ENCODE data around the gene CNTNAP2.
"Not testable (repeated sequence)": the region's sequence is repeated elsewhere in the genome, so short reads cannot be mapped to it uniquely, and the experiment has no call there.

The CNTNAP2 gene

DNA sequence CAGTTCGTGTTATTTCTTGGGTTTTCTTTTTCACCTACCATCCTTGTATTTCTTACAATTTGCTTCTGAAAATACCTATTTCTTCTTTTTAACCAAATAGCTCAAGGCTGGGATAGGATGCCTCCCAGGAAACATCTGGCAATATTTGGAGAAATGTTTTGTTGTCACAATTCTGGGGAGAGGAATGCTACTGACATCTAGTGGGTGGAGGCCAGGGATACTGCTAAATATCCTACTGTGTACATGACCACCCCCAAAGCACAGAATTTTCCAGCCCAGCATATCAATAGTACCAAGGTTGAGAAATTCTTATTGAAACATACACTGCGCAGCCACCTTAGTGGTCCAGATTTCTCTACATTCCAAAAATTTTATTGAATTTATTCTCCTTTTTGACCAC, 55.5 kb downstream of the CNTNAP2 start:
- DNase-seq = no peak

DNA sequence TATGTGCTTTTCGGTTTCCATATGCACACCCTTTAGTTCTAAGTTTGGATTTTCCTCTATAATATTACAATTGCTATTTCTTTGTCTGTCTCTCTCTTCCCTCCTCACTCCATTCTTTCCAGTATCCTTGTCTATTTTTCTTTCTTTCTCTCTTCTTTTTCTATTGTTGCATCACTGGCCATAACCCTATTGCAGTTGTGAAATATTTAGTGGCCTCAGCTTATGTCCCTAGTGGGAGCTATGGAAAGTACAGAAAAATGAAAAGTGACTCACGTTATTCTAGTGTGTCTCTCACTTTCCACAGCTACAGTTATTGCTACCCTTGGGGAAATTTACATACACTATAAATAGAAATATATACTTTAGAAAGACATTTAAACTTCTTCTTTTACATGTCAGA, 59.1 kb downstream of the CNTNAP2 start:
- no peak for DNase-seq

DNA sequence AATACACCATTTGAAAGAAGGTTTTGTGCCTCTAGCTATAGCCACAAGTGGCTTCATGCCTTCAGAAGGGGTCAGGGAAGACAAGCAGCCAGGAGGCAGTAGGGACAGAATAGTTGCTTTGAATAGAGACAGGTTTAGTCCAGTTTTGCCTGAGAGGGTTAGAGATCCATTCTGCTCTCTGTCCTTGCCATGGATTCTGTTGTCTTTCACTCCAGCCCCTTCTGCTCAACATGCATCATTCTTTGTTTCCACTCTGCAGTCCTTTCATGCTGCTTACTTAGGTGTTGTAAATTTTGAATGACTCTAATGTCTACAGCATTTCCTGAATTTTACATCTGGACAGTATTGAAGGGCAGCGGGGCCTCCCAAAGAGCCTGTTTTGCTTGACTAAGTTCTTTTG, 60.3 kb downstream of the CNTNAP2 start:
- DNase-seq = no peak

- DNase-seq = no peak
Observed at GRCh38 chr7:146177301-146177700, 60.7 kb downstream of the CNTNAP2 start.

GRCh38 chr7:146185844-146186243, 69.2 kb downstream of the CNTNAP2 start:
- DNase-seq = no peak

GRCh38 chr7:146191428-146191827, 74.8 kb downstream of the CNTNAP2 start:
- not testable (repeated sequence) for DNase-seq

- DNase-seq = no peak
Observed at GRCh38 chr7:146201945-146202344, 85.3 kb downstream of the CNTNAP2 start.

DNA sequence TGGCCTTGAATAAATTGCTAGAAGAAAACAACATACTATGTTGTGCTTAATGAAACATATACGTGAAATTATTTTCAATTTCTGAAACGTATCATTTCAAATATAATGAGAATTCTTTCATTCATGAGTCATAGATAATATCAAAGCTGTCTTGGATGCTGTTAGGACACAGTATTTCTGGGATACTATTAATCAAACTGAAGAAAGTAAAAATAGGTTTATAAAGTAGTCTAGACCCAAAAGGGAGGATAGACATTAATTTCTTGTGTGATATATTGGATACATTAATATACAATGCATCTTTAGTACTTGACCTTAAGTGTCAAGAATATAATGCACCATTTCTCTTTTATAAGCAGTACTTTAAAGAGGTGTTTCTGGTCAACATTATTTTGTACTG, 89.7 kb downstream of the CNTNAP2 start:
- no peak for DNase-seq

- no peak for DNase-seq
Observed at GRCh38 chr7:146208492-146208891, 91.9 kb downstream of the CNTNAP2 start.

DNA sequence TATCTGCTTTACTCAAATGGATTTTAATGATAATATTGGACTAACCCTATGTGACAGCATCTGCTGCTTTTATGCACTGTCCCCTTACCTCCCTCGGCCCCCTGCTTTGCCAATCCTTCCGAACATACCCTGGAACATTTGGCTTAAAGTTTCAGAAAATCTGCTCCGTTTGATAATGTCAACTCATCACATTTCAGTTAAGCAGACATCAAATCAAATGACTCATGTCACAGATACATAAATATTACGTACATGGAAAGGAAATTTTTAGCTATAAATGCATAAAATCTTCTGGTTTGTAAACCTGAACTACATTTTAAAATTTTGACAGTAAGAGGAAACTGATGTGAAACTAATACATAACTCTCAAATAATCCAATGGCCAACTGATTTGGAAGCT, 98.2 kb downstream of the CNTNAP2 start:
- no peak for DNase-seq

- no peak for DNase-seq
Observed at GRCh38 chr7:146216396-146217041, 99.9 kb downstream of the CNTNAP2 start.

- no peak for DNase-seq
Observed at GRCh38 chr7:146223851-146224250, 107.2 kb downstream of the CNTNAP2 start.

GRCh38 chr7:146232604-146233003, 116.0 kb downstream of the CNTNAP2 start:
- DNase-seq = no peak

DNA sequence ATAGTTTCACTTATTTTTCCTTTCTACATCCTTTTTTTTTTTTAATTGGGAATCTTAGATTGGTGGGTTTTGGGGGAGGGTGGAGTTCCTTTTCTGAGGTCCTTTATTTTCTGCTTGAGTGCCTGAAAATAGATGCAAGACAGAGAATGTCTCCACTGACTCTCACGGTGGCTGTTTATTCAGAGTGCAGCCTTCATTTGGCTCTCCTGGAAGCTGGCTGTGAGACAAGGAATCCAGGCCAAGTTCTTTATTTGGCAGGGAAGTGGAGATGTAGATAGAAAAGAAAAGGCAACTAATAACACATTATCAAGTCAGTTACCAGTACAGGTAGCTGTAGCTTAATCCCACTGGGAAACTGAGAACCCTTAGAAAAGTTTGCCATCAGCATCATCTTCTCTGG, 118.6 kb downstream of the CNTNAP2 start:
- no peak for DNase-seq

GRCh38 chr7:146242661-146243060, 126.1 kb downstream of the CNTNAP2 start:
- no peak for DNase-seq

GRCh38 chr7:146247991-146248390, 131.4 kb downstream of the CNTNAP2 start:
- not testable (repeated sequence) for DNase-seq

- DNase-seq = not testable (repeated sequence)
Observed at GRCh38 chr7:146248744-146249143, 132.1 kb downstream of the CNTNAP2 start.

DNA sequence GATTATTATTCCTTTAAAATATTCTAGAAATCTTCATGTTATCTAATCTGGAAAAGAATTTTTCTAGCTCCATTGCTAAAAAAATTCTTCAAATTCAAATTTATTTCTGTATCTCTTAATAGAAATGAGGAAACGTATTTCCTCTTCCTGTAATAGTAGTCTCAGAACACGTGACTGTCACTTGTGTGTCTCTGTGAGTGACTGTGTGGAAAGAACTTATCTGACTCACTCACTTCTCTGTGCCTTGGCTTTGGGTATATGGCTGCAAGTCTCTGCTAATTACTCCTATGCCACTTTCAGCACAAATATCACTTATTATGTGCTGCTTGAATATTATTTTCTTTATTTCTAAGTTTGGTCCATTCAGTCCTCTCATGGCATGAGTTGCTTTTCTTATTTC, 132.7 kb downstream of the CNTNAP2 start:
- no peak for DNase-seq

DNA sequence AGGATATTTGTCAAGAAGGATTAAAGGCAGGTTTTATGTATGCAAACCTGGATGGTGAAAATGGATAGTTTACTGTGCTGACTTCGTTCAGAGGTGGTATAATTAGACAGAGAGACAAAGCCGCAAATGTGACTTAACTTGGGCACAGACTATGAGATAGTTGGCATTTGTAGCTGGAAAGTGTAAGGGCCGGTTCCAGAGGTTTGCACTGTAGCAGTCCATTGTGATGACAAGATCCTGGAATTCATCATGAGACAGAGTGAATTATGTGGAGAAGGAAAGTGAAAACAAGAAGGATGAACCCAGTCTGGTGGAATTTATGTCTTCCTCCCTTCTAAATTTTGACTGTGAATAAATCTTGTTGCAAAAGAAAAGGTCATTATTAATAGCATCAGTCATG, 139.0 kb downstream of the CNTNAP2 start:
- DNase-seq = no peak

- DNase-seq = no peak
Observed at GRCh38 chr7:146262527-146262926, 145.9 kb downstream of the CNTNAP2 start.

DNA sequence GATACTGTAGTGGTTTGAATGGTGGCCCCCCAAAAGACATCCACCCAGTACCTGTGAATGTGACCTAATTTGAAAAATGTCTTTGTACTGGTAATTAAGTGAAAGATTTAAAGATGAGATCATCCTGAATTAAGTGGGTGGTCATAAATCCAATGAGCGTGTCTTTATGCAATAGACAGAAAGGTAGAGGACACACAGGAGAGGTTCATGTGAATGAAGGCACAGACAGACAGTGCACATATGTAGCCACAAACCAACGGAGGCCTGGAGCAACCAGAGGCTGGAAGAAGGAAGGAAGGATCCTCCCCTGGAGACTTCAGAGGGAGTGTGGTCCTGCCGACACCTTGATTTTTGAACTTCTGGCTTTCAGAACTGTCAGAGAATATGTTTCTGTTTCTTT, 160.3 kb downstream of the CNTNAP2 start:
- no peak for DNase-seq

DNA sequence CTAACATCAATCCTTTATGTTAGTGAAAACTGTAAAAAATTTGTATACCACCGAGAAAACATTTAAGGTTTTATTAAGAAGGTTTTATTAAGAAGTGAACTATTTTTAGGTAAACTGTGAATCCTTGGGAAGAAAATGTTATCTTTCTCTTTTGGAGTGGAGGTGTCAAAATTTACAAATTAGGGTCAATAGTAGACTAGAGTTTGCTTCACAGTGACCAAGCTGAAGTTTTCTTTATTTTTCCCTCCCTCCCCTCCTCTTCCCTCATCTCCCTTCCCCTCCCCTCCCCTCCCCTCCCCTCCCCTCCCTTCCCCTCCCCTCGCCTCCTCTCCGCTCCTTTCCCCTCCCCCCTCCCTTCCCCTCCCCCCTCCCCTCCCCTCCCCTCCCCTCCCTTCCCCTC, 168.8 kb downstream of the CNTNAP2 start:
- no peak for DNase-seq

DNA sequence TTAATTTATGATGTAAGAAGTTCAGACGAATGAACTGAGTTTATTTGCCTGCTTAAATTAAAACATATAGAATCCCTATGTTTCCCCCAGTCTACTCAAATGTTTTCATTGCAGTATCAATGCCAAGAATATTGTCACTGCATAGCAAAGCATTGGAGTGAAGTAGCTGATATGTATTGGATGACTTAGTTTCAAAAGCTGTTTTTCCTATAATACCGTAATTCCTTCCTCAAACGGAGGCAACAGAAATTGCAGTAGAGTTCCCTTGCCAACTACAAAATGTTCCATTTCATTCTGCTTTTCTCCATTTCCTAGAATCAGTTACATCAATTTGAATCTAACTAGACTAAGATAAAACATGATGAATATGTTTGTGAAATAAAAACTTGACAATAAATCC, 174.1 kb downstream of the CNTNAP2 start:
- no peak for DNase-seq

GRCh38 chr7:146291900-146292299, 175.3 kb downstream of the CNTNAP2 start:
- no peak for DNase-seq

DNA sequence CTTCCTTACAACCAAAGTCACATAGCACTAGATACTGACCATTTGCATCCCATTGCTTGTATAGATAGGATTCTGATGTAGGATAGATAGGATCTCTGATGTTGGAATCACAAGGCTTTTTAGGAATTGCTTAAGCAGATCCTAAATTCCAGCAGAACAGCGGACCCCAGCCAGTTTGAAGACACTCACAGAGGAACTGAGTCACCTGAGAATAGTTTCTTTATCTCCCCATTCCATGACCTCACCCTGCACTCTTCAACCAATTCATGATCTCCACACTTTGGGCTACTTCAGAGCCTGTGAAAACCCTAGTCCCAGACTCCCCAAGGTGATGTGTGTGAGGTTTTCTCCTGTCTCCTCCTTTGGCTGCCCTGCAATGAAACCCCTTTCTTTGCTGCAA, 179.4 kb downstream of the CNTNAP2 start:
- no peak for DNase-seq

GRCh38 chr7:146314962-146315361, 198.4 kb downstream of the CNTNAP2 start:
- no peak for DNase-seq

Measured in activated T-cell treated with anti-CD3 and anti-CD28 coated beads, Interleukin-2, amount 50 U/mL, for 1 hour (primary cell).